ENCODE data around the gene FNDC10.

The FNDC10 gene

GRCh38 chr1:1551524-1552262 lies 48.2 kb downstream of the FNDC10 start:
- no peak overlapping the region for H3K4me3 ChIP-seq (ENCODE audit: low read depth, low read length)
- no peak for TF ChIP-seq CTCF (IDR thresholded peaks at IDR 0.05; ENCODE audit: low read depth, low read length)

GRCh38 chr1:1550591-1551432 lies 49.1 kb downstream of the FNDC10 start:
- no peak overlapping the region for H3K4me3 ChIP-seq (ENCODE audit: low read depth, low read length)
- TF ChIP-seq CTCF (IDR thresholded peaks at IDR 0.05; ENCODE audit: low read depth, low read length), result peak; percentile 33; the same call in 1 of the 2 replicates

- TF ChIP-seq CTCF (IDR thresholded peaks at IDR 0.05; ENCODE audit: low read depth, low read length), result no peak
- H3K4me3 ChIP-seq (ENCODE audit: low read depth, low read length), result no peak overlapping the region
These were observed 49.8 kb downstream of the FNDC10 start for GRCh38 chr1:1550087-1550486.

GRCh38 chr1:1548591-1548990 lies 51.3 kb downstream of the FNDC10 start:
- no peak for TF ChIP-seq CTCF (IDR thresholded peaks at IDR 0.05; ENCODE audit: low read depth, low read length)
- H3K4me3 ChIP-seq (ENCODE audit: low read depth, low read length), result no peak overlapping the region

All from WI38 (cell line).